HFFc6 (cell line): ENCODE measurements around the gene TP53RK. TPM values are rescaled to one million over a fixed set of nuclear protein-coding genes. Genes with fewer than 3 reads are reported as not detected.

Source experiments
- DNase-seq: peaks from one replicate; pipeline ENCODE4 v3.0.0-alpha.2; 2018
- H3K27ac Mint-ChIP-seq: 2 replicates; pipeline ENCODE4 v1.8.0; 2020; ENCODE audit warnings: mild to moderate bottlenecking, mixed read lengths
- H3K27me3 Mint-ChIP-seq: 2 replicates; pipeline ENCODE4 v1.8.0; 2021; ENCODE audit warnings: mild to moderate bottlenecking, moderate library complexity, mixed read lengths; ENCODE audit not compliant: insufficient read depth
- H3K36me3 Mint-ChIP-seq: 2 replicates; pipeline ENCODE4 v1.8.0; 2021; ENCODE audit warnings: low read depth, mixed read lengths
- H3K4me1 Mint-ChIP-seq: 2 replicates; pipeline ENCODE4 v1.8.0; 2020; ENCODE audit warnings: low read depth, mixed read lengths
- H3K4me3 Mint-ChIP-seq: 2 replicates; pipeline ENCODE4 v1.8.0; 2020; ENCODE audit warnings: mild to moderate bottlenecking, moderate library complexity, mixed read lengths
- H3K9me3 Mint-ChIP-seq: 2 replicates; pipeline ENCODE4 v1.8.0; 2020; ENCODE audit warnings: mild to moderate bottlenecking, mixed read lengths
- total RNA-seq, 6 experiments: library from RNA; stranded (reverse); fragmentation: NEBNext Ultra II Directional; extraction: Animal tissue kit (Norgen Biotek cat#: 25700); gene quantifications; 2 replicates in 1 of 6; 3 replicates in 5 of 6; pipeline ENCODE4 v1.2.3, GENCODE V29; 2021
- TF ChIP-seq, protein P1 (sequence below): fragments of 200-600 bp; sonication (generic); IDR thresholded peaks from 2 replicates; pipeline ENCODE4 v1.5.0; 2021; ENCODE audit warnings: antibody characterized with exemption, mild to moderate bottlenecking

Gene TP53RK
- total RNA-seq, 6 experiments from 2014 or later: 14.8 to 20.0 (median 15.8) TPM

DNA sequence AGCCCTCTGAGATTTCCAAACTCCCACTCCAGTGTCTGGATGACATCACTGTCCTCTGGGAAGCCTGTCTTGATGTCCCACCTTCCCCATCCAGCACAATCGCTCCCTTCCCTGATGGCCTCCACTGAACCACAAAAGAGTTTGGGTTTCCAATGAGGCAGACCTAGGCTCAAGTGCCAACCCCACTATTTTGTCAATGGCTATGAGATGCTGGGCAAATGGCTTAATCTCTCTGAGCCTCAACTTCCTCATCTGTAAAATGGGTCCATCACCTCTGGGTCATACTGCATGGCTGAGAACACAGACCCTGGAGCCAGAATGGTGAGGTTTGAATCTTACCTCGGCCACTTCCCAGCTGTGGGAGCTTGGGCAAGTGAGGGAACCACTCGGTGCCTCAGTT, 49.7 kb downstream of the TP53RK start:
- no peak for DNase-seq
- Mint-ChIP-seq H3K27me3 (peaks cover 10% of the 10 kb centered on the region), H3K36me3 (no peaks in the 10 kb centered on the region), H3K4me3 (no peak overlapping the region), H3K9me3 (no peaks in the 10 kb centered on the region), H3K27ac (no peak overlapping the region), H3K4me1 (no peaks in the 10 kb centered on the region)
- TF ChIP-seq, protein P1, sequence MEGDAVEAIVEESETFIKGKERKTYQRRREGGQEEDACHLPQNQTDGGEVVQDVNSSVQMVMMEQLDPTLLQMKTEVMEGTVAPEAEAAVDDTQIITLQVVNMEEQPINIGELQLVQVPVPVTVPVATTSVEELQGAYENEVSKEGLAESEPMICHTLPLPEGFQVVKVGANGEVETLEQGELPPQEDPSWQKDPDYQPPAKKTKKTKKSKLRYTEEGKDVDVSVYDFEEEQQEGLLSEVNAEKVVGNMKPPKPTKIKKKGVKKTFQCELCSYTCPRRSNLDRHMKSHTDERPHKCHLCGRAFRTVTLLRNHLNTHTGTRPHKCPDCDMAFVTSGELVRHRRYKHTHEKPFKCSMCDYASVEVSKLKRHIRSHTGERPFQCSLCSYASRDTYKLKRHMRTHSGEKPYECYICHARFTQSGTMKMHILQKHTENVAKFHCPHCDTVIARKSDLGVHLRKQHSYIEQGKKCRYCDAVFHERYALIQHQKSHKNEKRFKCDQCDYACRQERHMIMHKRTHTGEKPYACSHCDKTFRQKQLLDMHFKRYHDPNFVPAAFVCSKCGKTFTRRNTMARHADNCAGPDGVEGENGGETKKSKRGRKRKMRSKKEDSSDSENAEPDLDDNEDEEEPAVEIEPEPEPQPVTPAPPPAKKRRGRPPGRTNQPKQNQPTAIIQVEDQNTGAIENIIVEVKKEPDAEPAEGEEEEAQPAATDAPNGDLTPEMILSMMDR: no peak

DNA sequence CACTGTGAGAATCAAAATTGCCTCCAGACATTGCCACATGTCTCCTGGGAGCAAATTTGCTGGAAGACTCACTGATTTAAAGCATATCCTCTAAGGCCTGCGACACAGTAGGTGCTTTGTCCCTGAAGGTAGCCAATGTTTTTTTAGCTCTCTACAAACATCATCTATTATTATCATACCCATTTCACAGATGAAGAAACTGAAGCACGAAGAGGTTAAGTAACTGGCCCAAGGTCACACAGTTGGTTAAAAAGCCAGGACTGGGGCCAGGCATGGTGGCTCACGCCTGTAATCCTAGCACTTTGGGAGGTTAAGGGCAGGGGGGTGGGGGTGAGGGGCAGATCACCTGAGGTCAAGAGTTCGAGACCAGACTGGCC, 50.4 kb downstream of the TP53RK start:
- H3K27ac Mint-ChIP-seq: no peak overlapping the region
- peaks cover 10% of the 10 kb centered on the region for H3K27me3 Mint-ChIP-seq
- no peak for DNase-seq
- H3K9me3 Mint-ChIP-seq: no peaks in the 10 kb centered on the region
- TF ChIP-seq, protein P1: no peak
- H3K36me3 Mint-ChIP-seq: no peaks in the 10 kb centered on the region
- H3K4me1 Mint-ChIP-seq: no peaks in the 10 kb centered on the region
- no peak overlapping the region for H3K4me3 Mint-ChIP-seq

DNA sequence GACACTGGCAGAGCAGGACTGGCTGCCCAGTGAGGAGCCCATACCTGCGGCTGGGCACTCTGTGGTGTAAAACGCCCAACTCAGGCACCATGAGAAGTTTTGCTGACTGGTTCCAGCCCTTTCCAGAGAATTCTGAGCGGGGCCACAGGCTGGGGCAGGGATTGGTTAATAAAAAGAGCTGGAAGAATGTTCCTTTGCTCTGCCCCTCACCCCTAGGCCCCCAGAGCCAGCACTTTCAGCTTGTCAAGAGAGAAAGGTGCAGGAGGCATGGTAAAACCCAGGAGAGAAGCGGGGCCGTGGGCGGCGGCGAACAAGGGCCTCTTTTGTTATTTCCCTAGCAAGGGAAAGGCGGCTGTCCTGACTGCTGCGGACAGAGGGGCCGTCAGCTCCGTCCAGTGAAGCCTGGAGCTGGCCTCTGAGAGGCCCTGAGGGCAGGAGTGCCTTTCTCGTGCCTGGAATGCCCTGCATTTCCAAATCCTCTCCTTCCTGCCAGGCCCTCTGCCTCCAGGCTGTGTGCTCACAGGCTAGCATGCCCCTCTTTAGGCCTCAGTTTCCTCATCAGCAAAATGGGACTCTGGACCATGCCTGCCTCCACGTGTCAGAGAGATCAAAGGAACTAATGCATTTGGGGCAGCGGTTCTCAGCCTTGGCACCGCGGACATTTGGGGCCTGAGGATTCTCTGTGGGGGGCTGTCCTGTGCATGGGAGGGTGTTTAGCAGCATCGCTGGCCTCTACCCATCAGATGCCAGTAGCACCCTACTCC, 50.9 kb downstream of the TP53RK start:
- no peak for DNase-seq
- Mint-ChIP-seq H3K4me1 (no peaks in the 10 kb centered on the region), H3K27ac (no peak overlapping the region), H3K36me3 (no peaks in the 10 kb centered on the region), H3K27me3 (peaks cover 10% of the 10 kb centered on the region), H3K9me3 (no peaks in the 10 kb centered on the region), H3K4me3 (no peak overlapping the region)
- TF ChIP-seq, protein P1: no peak

DNA sequence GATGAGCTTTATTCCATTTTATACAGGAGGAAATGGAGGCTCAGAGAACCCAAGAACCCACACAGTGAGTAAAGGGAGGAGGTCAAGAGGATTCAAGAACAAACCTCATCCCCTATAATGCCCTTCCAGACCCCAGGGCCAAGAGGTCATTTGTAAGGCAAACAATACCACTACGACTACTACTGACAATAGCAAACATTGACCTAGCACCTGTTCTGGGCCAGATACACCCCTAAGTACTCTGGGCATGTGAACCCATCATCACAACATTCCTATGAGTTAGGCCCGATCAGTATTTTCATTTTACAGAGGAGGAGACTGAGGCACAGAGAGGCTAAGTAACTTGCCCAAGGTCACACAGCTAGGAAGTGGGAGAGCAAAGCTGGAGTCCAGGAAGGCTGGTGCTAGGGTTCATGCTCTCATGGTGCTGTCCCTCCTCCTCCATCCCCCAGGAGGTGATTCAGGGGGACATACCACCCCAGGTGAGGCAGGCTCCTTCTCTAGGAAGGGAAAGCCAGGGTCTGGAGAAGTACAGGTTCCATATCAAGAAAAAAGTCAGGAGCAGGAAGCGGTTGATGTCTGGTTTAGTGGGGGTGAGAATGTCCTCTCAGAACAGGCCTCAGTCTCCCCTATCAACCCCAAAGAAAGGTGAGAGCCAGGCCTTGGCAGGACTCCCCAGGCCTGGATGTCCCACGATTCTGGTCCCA, 51.7 kb downstream of the TP53RK start:
- Mint-ChIP-seq H3K36me3 (no peaks in the 10 kb centered on the region), H3K27me3 (peaks cover 10% of the 10 kb centered on the region), H3K4me3 (no peak overlapping the region), H3K4me1 (no peaks in the 10 kb centered on the region), H3K9me3 (no peaks in the 10 kb centered on the region), H3K27ac (no peak overlapping the region)
- TF ChIP-seq, protein P1: no peak
- DNase-seq: no peak

DNA sequence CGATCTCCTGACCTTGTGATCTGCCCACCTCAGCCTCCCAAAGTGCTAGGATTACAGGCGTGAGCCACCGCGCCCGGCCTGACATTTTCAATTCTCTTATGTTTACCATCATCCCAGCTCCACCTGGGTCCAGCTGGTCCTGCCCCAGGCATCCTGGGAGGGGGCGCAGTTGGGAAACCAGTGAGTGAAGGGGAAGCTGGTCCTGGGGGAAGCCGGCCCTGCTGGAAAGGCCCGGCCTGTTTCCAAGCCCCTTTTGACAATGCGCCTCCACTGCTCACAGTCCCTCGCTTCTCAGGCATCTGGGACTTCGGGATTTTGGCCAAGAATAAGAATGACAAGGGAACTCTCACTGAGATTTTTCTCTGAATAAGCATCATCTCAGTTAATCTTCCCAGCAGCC, 52.2 kb downstream of the TP53RK start:
- TF ChIP-seq, protein P1: no peak
- Mint-ChIP-seq H3K36me3 (no peaks in the 10 kb centered on the region), H3K9me3 (no peaks in the 10 kb centered on the region)

More for the DNA sequence above, 52.2 kb downstream of the TP53RK start:
- H3K4me3 Mint-ChIP-seq: no peak overlapping the region
- H3K4me1 Mint-ChIP-seq: no peaks in the 10 kb centered on the region
- H3K27ac Mint-ChIP-seq: no peak overlapping the region
- H3K27me3 Mint-ChIP-seq: peaks cover 10% of the 10 kb centered on the region
- no peak for DNase-seq
